Measurements from ENCODE around the gene HNRNPC.
"Not testable (repeated sequence)": the region's sequence is repeated elsewhere in the genome, so short reads cannot be mapped to it uniquely, and the experiment has no call there.

The HNRNPC gene

DNA sequence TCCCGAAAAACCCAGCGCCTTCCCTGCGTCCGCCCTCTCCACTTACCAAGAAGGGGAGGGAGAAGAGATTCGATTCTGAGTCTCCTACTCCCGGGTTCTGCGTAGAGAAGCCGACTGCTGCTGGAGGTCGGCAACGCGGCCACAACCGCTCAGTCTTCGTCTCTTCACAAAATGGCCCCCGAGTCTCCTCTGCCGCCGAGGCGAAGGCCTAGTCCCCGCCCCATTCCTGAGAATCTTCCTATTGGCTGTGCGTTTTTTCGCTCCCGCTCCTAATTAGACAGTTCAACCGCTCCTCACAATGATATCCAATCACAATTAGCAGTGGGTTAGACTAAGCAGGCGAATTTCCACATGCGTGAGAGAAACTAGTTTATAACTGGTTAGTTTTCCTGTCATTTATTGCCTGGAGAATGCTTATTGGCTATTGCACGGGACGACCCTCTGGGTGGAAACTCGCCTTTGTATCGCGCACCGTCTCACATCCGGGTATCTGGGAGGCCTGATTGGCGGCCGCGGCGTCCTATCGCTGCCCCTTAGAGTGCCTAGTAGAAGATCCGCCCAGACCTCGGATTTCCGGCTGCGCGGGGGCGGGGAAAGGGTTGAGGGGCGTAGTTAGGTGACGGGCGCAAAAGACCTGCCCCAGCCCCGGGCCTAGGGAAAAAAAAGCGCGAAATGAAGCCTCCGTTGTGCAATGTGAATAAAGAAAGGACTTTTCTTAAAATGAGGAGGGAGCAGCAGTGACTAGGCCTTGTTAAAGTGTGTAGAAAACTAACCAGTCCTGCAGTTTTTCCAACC lies at the start of gene HNRNPC:
HNRNPC (minus strand) TSS at position 191 of the 795 bp plus-strand sequence. CDS start 35,249 bp downstream, outside the sequence.
- peak; percentile 100 for DNase-seq (ENCODE audit: low read depth in 2 of 2)

DNA sequence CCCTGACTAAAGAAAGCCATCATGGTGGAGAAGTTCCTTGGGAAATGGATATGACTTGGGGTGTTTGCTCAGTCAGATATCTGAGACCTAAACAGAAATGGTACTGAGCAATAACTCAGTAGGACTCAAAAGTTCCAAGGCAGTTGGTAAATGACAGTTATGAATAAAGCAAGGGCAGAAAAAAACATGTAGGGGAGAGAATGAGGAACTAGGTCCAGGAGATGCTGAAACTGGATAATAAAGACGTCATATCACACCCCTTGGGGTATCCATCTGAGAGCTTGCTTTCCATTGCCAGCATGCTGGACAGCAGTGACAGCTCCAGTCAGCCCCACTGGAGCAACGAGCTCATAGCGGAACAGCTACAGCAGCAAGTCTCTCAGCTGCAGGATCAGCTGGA lies 48.2 kb upstream of the HNRNPC start:
- no peak for DNase-seq (ENCODE audit: low read depth in 2 of 2)

DNA sequence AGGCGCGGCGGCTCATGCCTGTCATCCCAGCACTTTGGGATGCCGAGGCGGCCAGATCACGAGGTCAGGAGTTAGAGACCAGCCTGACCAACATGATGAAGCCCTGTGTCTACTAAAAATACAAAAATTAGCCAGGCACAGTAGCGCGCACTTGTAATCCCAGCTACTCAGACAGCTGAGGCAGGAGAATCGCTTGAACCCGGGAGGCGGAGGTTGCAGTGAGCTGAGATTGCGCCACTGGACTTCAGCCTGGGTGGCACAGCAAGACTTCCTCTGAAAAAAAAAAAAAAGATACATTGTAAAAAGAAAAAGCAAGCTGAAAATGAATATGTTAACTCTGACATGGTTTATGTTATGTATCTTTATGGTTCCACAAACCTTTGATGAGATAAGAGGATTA lies 44.3 kb upstream of the HNRNPC start:
- DNase-seq (ENCODE audit: low read depth in 2 of 2): no peak

DNA sequence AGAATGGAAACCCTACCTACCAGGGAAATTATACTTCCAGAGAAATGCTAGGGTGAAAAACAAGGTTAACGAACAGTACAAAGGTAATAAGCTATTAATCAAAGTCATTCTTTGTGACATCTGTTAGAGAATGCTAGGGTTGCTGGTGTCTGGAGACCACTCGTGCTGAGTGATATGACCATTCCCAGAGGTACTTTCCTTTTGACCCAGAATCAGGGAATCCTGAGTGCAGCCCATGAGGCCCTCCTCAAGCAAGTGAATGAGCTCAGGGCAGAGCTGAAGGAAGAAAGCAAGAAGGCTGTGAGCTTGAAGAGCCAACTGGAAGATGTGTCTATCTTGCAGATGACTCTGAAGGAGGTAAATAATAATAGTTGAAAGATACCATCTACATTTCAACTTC lies 42.4 kb upstream of the HNRNPC start:
- DNase-seq (ENCODE audit: low read depth in 2 of 2): no peak

DNA sequence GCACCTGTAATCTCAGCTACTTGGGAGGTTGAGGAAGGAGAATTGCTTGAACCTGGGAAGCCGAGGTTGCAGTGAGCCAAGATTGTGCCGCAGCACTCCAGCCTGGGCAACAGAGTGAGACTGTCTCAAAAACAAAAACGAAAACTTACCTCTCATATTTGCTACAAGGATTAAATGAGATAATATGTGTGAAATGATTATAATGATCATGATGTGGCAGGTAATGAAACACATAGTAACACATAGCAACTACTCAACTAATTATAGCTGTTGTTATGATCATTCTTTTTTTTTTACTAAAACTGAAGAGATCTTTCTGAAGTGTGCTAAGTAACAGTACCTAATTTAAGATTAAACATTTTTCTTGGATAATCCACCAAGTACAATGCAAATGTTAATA lies 40.7 kb upstream of the HNRNPC start:
- DNase-seq (ENCODE audit: low read depth in 2 of 2): no peak

DNA sequence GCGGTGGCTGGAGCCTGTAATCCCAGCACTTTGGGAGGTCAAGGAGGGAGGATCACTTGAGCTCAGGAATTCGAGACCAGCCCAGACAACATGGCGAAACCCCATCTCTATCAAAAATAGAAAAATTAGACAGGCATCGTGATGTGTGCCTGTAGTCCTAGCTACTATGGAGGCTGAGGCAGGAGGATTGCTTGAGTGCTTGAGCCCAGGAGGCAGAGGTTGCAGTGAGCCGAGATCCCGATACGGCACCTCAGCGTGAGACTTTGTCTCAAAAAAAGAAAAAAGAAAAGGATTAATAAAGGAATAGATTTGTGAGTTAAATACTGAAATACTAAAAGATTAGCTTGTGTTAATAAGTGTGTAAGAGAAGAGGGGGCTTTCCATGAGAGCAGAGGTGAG lies 40.0 kb upstream of the HNRNPC start:
- DNase-seq (ENCODE audit: low read depth in 2 of 2): no peak

DNA sequence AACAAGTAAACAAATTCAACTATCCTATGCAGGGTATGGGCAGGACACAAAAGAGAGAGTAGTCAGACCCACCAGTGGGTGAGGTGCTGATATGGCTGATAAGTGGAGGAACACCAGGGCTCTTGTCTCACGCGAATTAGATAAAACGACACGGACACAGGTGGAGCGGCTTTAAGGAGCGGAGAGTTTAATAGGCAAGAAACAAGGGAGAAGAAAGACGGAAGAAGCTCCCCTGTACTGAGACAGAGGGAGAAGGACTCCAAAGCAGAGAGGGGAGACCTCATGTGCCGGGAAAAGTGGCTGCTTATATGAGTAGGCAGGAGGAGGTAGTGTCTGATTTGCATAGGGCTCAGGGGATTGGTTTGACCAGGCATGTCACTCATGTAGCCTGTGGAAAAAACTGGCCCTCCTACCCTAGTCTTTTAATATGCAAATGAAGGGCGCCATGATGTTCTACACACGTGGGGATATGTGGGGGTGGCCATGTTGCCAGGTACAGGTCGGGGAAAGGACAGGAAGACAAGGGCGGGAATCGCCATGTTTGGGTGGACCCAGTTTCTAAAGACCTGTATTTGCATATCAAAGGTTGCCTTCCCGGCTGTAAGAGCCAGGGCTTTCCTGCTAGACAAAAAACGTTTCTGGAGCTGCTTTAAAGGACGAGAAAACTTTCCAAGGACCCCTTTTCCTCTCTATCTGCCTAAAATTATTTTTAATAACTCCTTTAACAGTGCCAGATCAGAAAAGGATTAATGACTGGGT lies 39.4 kb upstream of the HNRNPC start:
- peak; percentile 64 to 76 for DNase-seq (ENCODE audit: low read depth in 2 of 2)

DNA sequence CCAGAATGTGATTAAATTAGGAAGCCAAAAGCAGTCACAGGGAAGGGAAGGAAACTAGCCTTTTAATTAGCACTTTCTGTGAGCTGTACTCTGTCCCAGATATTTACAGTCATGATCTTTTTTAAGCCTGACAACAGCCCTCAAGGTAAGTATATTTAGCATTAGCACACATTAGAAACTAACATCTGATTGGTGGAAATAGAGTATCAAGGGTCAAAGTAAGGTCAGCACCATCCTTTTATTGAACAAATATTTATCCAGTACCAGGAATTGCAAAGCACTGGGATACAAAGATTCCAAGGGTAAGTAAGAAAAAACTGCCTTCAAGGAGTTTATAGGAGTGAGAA lies 38.9 kb upstream of the HNRNPC start:
- no peak for DNase-seq (ENCODE audit: low read depth in 2 of 2)

DNA sequence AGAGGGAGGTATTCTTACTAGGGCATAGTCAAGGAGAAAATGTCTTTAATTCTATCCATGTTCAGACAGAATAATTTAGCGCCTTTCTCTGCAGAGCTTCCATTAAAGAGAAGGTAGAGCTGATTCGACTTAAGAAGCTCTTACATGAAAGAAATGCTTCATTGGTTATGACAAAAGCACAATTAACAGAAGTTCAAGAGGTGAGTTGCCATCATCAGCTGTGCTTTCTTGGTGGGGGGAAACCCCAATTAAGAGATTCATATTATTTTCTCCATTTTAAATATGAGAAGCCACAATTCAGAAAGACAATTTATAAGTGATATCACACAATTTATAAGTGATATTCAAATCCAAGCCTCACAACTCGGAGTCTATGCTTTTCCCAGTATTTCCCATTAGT lies 38.4 kb upstream of the HNRNPC start:
- no peak for DNase-seq (ENCODE audit: low read depth in 2 of 2)

DNA sequence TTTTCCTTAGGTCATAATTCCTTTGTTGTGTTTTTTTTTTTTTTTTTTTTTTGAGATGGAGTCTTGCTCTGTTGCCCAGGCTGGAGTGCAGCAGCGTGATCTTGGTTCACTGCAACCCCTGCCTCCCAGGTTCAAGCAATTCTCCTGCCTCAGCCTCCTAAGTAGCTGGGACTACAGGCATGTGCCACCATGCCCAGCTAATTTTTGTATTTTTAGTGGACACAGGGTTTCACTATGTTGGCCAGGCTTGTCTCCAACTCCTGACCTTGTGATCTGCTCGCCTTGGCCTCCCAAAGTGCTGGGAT lies 33.5 kb upstream of the HNRNPC start:
- not testable (repeated sequence) for DNase-seq (ENCODE audit: low read depth in 2 of 2)

DNA sequence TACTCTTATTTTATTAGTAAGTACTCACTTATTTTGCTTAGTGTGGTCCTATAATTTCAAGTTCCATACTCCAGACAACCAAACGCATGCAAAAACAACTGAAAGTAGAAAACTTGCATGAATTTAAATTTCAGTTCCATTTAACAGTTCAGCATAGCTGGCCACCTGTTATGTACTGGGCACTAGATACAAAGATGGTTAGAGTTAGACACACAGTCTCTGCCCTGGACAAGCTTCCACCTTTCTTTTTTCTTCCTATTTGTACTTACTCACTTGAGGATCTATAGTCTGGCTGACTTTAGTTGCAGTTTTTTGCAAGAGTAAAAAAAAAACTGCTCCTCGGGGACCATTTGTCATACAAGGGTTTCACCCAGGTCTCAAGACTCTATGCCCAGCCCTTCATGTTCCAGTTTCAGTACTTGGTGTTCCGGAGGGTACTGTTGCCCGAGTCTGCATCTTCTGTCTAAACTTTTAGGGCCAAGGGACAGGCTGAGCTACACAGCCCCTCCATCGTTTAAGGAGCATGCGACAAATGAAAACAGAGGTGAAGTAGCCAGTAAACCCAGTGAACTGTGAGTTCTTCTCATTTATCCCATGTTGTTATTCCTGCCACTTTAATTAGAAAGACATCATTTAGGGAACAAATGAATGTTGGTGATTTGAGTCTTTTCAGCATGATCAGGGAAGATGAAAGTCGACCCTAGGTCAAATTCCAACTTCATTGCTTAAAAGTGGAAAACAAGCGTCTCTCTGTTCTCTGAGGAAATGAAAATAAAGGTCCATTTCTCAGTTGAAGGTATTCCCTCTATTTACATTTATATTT lies 33.0 kb upstream of the HNRNPC start:
- DNase-seq (ENCODE audit: low read depth in 2 of 2): no peak

DNA sequence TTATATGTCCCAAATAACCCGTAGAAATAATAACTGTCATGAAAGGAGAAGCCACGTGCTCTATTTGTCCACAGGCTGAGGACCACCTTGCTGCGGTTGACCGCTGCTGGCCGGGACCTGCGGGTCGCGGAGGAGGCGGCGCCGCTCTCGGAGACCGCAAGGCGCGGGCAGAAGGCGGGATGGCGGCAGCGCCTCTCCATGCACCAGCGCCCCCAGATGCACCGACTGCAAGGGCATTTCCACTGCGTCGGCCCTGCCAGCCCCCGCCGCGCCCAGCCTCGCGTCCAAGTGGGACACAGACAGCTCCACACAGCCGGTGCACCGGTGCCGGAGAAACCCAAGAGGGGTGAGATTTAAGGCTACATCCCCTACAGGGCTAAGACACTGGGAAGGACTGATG lies 31.6 kb upstream of the HNRNPC start:
- peak in 1 of 2 experiments; percentile 15 for DNase-seq (ENCODE audit: low read depth in 2 of 2)

DNA sequence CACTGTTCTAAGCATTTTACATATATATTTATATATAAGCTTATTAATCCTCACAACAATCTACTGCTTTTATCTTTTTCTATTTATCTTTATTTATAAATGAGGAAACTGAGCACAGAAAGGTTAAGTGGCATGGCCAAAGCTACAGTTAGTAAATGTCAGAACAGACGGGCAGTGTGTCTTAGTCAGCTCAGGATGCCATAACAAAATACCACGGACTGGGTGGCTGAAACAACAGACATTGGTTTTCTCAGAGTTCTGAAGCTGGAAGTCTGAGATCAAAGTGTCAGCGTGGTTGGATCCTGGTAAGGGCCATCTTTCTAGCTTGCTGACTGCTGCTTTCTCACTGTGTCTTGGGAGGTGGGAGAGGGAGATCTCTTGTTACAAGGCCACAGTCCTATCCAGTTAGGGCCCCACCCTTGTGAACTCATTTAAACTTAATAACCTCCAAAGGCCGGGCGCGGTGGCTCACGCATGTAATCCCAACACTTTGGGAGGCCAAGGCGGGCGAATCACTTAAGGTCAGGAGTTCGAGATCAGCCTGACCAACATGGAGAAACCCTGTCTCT lies 30.4 kb upstream of the HNRNPC start:
- DNase-seq (ENCODE audit: low read depth in 2 of 2): no peak

DNA sequence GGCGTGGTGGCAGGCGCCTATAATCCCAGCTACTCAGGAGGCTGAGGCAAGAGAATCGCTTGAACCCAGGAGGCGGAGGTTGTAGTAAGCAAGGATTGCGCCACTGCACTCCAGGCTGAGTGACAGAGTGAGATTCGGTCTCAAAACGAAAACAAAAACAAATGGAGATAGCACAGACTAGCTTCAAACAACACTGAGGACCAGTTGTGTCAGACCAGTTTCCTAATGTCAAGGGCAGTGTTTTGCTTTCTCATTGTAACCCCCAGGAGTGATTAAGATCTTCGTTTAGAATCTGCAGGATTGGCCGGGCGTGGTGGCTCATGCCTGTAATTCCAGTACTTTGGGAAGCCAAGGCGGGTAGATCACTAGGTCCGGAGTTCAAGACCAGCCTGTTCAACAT lies 29.1 kb upstream of the HNRNPC start:
- DNase-seq (ENCODE audit: low read depth in 2 of 2): no peak

DNA sequence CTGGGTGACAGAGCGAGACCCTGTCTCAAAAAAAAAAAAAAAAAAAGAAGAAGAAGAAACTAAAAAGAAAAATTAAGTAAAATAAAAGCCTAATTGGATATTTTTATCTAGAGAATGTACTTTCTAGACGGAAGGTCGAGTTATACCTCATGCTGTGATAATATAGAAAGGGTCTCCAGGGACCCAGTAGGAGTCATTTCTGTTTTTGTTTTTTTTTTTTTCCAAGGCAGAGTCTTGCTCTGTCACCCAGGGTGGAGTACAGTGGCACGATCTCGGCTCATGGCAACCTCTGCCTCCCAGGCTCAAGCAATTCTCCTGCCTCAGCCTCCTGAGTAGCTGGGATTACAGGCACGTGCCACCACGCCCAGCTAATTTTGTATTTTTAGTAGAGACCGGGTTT lies 24.8 kb upstream of the HNRNPC start:
- DNase-seq (ENCODE audit: low read depth in 2 of 2): not testable (repeated sequence)

DNA sequence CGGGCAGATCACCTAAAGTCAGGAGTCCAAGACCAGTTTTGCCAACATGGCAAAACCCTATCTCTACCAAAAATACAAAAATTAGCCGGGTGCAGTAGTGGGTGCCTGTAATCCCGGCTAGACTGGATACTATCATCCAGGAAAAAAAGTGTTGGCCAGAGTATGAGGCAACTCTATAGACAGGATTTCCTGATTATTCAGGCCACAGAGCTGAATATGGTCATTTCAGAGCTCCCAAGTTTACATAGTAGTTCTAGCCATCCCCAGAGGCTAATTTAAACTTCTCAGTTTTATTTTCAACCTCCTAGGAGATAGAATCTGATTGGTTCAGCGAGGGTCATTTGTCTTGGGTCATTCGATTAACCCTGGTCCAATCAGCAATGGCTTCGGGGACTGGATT lies 17.9 kb upstream of the HNRNPC start:
- no peak for DNase-seq (ENCODE audit: low read depth in 2 of 2)

DNA sequence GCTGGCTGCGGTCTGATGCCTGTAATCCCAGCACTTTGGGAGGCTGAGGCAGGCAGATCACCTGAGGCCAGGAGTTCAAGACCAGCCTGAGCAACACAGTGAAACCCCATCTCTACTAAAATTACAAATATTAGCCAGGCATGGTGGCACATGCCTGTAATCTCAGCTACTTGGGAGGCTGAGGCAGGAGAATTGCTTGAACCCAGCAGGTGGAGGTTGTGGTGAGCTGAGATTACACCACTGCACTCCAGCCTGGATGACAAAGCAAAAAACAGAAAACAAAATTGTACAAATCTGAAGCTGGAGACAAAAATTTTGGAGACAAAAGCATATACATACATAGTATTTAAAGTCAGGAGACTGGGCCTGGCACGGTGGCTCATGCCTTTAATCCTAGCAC lies 17.3 kb upstream of the HNRNPC start:
- not testable (repeated sequence) for DNase-seq (ENCODE audit: low read depth in 2 of 2)

DNA sequence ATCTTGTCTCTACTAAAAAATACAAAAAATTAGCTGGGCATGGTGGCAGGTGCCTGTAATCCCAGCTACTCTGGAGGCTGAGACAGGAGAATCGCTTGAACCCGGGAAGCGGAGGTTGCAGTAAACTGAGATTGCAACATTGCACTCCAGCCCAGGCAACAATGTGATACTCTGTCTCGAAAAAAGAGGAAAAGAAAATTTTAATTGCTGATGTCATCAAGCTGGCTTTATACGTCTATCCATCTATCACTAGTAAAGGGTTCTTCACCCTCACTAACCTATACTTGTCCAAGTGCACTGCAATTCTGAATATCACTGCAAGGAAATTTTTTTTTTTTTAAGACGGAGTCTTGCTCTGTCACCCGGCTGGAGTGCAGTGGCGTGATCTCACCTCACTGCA lies 12.7 kb upstream of the HNRNPC start:
- DNase-seq (ENCODE audit: low read depth in 2 of 2): not testable (repeated sequence)

DNA sequence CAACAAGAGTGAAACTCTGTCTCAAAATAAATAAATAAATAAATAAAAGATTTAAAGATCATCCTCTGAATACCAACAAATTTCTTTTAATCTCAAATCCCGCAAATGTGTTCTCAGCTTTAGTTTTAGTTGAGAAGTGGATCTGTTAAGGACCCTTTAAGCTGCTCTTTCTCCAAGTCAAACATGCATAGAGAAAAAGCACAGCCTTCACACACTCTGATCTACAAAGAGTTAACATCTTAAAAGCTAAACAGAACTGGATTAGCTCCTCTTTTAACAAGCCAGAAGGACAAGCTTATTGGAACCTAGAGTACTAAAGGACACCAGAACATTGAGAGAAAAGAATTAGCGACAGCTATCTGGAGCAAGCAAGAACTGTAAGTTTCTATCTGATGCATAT lies 10.5 kb upstream of the HNRNPC start, which contains the start of gene RPGRIP1:
RPGRIP1 (plus strand) TSS at position 301 of the 400 bp plus-strand sequence. CDS start 7,894 bp downstream, outside the sequence.
- no peak for DNase-seq (ENCODE audit: low read depth in 2 of 2)

DNA sequence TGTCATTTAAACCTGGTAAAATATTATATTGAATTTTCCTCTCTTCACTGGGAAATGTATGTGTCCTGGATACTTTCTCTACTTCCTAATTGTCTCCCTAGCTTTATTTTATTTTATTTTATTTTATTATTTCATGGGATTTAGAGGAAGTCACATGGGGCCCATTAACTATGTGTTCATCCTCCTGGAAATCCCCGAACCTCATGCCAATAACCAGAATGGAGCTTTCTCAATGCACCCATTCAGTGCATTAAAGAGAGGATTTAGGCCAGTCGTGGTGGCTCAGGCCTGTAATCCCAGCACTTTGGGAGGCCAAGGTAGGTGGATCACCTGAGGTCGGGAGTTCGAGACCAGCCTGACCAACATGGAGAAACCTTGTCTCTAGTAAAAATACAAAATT lies 9.4 kb upstream of the HNRNPC start:
- no peak for DNase-seq (ENCODE audit: low read depth in 2 of 2)

DNA sequence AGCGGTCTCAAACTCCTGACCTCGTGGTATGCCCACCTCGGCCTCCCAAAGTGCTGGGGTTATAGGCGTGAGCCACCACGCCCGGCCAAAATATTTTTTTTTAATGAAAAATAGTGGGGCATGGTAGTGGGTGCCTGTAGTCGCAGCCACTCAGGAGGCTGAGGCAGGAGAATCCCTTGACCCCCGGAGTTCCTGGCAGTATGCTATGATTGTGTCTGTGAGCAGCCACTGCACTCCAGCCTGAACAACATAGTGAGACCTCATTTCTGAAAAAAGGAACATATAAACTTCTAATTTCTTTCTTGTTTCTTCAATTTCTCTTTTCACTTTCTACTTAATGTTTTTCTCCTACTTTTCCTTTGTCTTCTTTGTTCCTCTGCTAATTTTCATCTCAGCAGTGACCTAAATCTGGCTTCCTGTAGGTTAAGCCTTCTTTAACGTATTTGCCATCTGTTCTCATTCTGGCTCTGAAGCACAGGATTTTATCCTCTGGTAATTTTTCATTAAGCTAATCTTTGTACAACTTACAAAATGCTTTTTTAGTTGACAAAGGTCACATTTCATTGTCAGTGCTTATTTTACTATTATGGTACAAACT lies 6.1 kb upstream of the HNRNPC start:
- no peak for DNase-seq (ENCODE audit: low read depth in 2 of 2)

DNA sequence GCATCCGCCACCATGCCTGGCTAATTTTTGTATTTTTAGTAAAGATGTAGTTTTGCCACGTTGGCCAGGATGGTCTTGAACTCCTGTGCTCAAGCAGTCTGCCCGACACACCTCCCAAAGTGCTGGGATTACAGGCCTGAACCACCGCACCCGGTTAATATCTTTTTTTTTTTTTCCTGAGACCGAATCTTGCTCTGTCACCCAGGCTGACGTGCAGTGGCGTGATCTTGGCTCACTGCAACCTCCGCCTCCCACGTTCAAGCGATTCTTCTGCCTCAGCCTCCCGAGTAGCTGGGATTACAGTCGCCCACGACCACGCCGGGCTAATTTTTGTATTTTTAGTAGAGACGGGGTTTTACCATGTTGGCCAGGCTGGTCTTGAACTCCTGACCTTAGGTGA lies 3.4 kb upstream of the HNRNPC start:
- DNase-seq (ENCODE audit: low read depth in 2 of 2): not testable (repeated sequence)
